WI38 (cell line): ENCODE measurements around the gene CRIP3.

Experiments used
- H3K4me3 ChIP-seq: 2 replicates; pipeline ENCODE4 v1.5.1; 2011; ENCODE audit warnings: low read depth, mild to moderate bottlenecking, control low read depth, low read length
- TF ChIP-seq, protein P1 (sequence below): IDR thresholded peaks from 2 replicates; pipeline ENCODE4 v1.5.1; 2012; ENCODE audit warnings: low read depth, mild to moderate bottlenecking, control low read depth, low read length

Gene CRIP3

DNA sequence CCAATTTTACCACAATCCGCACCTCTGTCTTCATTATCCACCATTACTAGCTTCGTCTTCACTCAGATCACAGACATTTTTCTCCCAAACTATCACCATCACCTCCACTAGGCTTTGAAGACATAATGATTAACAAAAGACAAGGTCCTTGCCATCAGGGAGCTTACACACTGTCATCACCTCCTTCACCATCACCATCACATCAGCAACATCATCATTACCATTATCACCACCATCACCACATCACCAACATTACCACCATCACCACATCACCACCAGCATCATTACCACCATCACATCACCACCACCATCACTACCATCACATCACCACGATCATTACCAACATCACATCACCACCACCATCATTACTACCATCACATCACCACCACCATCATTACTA, 14.9 kb downstream of the CRIP3 start:
- no peak overlapping the region for H3K4me3 ChIP-seq
- TF ChIP-seq, protein P1, sequence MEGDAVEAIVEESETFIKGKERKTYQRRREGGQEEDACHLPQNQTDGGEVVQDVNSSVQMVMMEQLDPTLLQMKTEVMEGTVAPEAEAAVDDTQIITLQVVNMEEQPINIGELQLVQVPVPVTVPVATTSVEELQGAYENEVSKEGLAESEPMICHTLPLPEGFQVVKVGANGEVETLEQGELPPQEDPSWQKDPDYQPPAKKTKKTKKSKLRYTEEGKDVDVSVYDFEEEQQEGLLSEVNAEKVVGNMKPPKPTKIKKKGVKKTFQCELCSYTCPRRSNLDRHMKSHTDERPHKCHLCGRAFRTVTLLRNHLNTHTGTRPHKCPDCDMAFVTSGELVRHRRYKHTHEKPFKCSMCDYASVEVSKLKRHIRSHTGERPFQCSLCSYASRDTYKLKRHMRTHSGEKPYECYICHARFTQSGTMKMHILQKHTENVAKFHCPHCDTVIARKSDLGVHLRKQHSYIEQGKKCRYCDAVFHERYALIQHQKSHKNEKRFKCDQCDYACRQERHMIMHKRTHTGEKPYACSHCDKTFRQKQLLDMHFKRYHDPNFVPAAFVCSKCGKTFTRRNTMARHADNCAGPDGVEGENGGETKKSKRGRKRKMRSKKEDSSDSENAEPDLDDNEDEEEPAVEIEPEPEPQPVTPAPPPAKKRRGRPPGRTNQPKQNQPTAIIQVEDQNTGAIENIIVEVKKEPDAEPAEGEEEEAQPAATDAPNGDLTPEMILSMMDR, result no peak

DNA sequence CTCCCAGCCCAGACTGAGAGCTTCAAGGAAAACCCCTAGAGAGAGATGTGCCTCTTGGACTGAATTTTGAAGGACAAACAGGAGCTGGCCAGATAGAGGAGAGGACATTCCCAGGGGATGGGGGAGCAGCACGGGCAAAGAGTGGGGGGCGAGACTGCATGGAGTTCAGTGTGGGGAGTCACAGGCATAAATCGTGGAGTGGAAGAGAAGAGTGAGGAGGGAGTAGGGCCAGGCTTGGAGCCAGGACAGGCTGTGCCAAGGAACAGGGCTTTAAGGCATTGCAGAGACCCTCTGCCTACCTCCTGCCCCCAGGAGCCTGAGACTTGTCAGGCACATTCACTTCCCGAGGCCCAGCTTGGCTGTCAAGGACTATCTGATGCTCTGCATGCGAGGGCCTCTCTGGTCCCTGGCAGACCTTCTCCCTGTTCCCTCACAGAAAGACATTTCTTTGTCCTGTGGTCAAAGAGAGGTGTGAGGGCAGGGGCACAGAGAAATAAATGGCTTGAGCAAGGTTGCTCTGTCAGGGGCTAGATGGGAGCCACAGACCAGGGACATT, 15.8 kb downstream of the CRIP3 start:
- no peak overlapping the region for H3K4me3 ChIP-seq
- TF ChIP-seq, protein P1, result no peak

DNA sequence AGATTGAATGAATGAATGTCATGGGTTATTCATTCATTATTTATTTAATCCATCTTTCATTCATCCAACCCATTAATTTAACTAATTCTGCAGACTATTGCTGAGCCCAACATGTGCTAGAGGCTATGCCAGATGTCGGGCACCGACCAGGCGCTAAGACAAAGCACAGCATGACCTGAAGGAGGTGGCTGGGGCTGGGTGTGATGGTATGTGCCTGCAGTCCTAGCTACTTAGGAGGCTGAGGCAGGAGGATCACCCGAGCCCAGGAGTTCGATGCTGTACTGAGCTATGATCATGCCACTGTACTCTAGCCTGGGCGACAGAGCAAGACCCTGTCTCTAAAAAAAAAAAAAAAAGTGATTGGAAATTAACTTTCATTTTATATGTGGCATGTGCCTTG, 16.3 kb downstream of the CRIP3 start:
- no peak overlapping the region for H3K4me3 ChIP-seq
- TF ChIP-seq, protein P1, result no peak

DNA sequence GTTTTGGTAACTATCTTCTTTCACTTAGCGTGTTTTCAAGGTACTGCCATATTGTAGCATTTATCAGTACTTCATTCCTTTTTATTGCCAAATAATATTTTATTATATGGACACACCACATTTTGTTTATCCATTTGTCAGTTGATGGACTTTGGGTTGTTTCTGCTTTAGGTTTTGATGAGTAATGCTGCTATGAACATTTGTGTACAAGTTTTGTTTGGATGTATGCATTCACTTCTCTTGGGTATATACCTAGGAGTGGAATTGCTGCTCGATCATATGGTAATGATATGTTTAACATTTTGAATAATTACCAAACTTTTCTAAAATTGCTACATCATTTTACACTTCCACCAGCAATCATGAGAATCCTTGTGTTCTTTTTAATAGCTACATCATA, 16.9 kb downstream of the CRIP3 start:
- no peak overlapping the region for H3K4me3 ChIP-seq
- TF ChIP-seq, protein P1, result no peak

DNA sequence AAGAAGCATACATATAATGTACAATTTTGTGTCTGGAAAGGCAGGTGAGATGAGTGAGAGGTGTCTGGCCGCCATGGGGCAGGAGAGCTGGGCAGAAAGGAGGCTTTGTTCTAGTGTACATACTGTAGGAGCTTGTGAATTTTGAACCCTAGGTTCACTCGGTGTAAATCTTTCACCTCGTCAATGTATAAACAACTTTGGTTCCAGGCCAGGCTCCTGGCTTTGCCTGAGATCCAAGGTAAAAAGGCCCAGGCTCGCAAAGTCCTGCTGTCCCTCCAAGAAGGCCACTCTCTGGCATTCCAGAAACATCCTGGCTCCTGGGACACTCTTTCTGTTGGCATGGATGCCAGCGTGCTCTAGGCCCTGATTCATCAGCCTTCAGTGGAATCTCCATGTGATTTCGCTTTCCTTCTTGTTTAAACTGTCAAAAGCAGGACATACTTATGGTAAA, 17.7 kb downstream of the CRIP3 start:
- H3K4me3 ChIP-seq, result no peak overlapping the region
- TF ChIP-seq, protein P1, result no peak

DNA sequence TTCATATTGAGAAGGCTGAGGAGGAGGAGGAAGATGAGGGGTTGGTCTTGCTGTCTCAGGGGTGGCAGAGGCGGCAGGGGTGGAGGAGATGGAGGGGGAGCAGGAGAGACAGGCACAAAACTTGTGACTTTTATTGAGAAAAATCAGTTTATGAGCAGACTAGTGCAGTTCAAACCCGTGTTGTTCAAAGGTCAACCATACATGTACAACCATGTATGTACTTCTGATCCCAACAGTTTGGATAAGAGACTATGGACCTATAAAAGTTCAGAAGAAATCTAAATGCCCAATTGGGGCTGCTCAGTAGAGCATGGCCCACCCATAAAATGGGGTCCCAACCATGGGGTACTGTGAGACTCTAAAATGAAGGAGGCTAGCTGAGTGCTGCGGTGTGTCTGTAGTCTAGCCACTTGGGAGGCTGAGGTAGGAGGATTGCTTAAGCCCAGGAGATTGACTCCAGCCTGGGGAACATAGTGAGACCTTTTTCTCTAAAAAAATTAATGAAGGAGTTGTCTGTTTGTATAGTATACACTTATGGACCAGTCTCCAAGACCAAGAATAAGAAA, 18.2 kb downstream of the CRIP3 start:
- TF ChIP-seq, protein P1, result no peak

DNA sequence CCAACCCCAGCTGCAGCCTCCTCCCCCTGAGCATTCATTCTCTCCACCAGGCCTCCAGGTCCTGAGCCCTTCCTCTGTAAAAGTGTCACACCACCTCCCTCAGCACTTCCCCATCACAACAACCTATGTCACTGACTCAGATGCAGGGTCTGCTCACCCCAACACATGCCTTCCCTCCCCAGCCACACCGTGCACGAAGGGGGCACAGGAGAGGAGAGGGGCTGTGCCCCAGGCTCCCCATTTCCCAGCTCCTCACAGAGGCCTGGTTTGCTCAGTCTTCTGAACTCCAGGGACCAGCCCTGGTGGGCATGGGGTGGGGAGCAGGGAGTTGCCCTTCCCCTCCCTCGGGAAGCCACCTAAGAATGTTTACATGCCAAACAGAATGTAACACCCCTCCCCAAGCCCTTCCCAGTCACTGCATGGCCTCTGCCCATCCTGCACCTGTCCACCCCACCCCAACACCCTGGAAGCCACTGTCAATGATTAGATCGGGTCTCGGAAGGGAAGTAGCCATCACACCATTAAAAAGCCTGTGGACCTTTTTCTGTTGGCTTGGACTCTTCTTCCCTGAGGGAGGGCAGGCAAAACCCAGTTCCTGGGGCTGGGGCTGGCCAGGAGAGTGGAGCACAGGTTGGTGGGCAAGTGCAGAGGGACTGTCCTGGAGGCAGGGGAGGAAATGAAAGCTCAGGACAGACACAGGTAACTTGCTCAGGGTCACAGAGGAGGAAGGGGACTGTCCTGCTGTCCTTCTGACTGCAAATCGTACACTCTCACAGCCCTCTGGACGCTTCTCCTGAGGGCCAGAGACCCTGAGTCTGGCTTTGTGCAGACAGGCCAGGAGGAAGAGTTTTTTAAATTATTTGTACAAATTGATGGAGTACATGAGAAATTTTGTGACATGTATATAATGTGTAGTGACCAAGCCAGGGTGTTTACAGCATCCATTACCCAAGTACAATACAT, 20.6 kb downstream of the CRIP3 start:
- TF ChIP-seq, protein P1, result no peak
- no peak overlapping the region for H3K4me3 ChIP-seq

More for the DNA sequence above, 18.2 kb downstream of the CRIP3 start:
- no peak overlapping the region for H3K4me3 ChIP-seq
